NCI-H748 (cell line): ENCODE measurements around the gene UROC1.

Source experiments
- DNase-seq: peaks from one replicate; lab custom pipeline; 2025; ENCODE audit not compliant: unreplicated experiment; lab: John Stamatoyannopoulos, UW

Gene UROC1

DNA sequence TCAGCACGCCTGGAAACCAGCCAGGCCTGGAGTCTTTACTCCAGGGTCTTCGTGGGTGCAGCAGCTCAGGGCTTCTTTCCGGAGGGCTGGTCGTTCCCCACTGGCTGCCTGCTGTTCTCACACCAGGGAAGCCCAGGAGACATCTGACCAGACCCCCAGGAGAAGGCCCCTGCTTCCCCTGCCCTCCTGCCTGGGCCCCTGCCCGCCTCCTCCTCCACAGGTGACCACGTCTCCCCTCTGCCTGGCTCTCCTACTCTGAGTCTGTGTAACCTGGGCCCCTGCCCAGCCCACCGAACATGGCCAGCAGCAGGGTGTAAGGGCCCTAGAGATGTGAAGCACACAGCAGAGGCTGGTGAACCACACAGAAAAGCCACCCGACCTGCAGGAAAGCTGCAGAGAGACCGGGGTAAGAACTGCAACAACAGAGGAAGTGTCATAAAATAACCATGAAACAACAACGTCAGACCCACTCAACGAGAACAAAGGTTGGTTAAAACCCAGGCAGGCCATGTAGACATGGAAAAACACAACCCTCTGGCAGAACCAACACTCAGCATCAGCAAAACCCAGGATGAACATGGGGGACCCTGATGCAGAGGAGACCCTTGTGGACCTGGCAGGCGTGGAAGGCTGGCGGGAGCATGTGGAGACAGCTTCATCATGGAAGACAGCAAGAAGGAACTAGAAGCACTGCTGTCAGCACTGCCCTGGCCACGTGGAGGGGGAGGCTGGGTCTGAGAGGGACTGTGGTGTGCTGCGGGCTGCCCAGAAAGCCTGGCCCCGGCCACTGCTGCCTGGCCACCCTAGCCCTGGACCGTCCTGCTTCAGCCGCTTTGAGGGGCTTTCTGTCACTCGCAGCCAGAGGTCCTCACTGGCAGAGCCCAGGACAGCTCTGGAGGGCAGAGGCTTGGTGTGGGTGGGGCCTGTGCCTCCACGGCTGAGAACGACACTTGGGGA, 20.4 kb downstream of the UROC1 start:
- no peak for DNase-seq

DNA sequence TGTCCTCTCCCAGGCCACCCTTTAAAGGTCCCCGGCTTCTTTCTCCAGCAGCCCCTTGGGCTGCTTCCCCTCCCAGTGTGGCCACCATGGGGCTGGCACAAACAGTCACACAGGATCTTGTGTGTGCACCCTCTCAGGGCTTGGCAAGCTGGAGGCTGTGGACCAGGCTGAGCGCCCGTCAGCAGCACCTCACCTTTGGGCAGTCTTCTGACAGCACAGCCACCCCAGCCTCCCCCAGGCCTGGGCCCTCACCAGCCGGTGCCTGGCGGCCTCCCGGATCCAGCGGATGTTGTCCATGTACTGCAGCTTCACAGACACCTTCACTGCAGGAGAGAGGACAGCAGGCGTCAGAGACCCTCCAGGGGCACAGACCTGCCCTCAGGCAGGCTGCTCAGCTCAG, 21.8 kb downstream of the UROC1 start:
- no peak for DNase-seq

GRCh38 chr3:126494970-126495230, 22.7 kb downstream of the UROC1 start:
- no peak for DNase-seq

- DNase-seq: no peak
Measured at GRCh38 chr3:126494204-126494969, 23.2 kb downstream of the UROC1 start.

DNA sequence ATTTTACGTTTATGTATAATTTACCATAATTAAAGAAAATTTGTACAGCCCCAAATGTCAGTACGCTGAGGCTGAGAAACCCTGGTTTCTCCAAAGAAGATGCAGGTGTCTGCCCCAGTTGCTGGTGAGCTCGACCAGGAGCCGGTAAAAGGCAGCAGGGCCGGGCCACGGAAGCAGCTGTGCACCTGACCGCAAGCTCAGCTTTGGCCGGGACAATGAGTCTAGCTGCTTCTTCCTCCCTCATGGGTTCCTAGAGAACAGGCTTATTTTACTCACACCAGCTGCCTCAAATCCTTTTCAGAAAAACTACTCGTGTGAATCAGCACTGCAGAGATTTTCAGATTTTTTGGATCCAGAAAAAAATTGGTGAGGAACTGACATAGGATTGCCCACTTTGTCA, 23.8 kb downstream of the UROC1 start:
- DNase-seq: no peak

GRCh38 chr3:126493051-126493450, 24.5 kb downstream of the UROC1 start:
- DNase-seq: no peak

DNA sequence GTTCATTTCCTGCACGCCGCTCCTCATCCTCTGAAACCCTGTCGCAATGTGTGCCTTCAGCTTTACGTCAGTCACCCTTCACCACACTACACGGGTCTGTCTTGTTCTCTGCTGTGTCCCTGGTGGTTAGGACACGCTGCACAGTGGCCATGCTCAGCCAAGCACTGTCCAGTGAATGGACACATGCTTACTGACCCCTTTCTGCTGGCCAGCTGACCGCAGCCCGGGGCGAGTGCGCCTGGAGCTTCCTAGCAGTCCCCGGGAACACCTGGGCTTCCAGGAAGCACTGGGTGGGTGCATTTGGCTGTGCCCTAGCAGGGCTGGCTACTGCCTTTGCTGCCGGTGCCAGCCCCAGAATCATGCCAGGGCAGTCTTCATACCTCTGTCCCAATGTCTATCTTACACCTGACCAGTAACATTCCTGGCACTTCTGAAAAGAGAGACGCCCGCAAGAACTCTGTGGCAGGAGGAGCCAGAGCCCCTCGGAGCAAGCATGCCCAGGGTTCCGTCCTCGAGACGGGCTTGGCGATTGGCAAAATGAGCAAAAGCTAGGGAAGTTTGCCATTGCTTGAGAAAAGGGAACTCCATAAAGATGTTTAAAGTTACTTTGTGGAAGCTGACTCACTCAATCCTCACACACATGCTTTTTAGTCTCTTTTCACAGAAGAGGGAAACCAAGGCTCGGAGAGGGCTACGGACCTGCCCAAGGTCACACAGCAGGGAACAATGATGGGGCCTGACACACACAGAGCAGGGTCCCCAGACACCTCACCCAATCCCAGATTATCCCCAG, 26.2 kb downstream of the UROC1 start:
- no peak for DNase-seq

GRCh38 chr3:126490619-126491018, 27.0 kb downstream of the UROC1 start:
- no peak for DNase-seq

DNA sequence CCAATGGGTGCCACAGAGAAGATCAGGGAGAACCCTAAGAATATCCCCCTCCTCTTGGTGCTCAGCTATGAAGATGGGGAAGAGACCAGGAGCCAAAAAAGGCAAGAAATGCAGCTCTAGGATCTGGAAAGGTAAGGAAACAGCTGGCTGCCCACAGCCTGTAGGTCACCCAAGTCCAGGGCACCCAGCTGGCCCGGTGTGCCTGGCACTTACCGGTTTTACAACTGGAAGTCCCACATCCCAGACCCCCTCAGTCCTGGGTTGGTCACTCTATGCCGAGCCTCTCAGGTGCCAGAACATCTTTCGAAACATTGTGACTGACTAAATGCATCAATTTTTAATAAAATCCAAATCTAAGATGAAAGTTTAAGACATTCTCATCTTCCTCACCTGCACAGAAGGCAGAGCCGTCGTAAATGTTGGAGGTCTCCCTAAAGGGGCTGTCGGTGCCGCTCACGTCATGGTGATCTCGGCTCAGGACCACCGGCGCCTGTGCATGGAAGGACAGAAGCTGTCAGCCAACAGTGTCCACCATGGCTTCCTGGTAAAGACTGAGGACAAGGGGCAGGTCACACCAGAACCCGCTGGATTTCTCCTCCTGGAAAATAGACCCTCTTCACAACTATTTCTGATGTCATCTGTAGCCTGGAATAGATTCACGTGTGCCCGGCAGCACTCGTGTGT, 28.5 kb downstream of the UROC1 start:
- DNase-seq: no peak

- no peak for DNase-seq
Measured at GRCh38 chr3:126488185-126488584, 29.4 kb downstream of the UROC1 start.

DNA sequence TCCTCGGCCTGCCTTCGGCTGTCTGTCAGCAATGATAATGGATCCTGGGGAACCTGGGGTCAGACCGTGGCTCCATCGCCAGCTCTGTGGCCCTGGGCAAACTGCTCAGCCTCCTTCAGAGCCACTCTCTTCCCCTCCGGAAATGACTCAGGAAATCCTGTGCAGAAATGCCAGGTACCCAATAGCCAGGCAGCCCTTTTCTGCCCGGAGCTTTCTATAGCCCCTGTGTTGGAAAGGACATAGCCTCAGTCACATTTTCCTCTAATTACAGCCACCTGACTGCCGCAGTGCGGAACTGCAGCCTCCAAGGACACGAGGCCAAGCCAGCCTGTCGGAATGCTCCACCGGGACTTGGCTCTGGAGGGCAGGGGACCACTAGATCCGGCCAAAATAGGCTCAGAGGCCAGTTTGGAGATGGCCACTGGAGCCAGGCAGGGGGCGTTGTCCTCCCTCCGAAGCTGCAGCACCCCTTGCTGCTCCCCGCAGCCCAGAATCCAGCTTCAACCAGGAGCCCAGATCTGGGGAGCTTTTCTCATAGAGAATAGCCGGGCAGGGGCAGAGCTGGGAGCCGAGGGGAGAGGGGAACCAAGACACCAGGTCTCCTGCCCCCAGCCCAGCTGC, 30.3 kb downstream of the UROC1 start:
- no peak for DNase-seq

DNA sequence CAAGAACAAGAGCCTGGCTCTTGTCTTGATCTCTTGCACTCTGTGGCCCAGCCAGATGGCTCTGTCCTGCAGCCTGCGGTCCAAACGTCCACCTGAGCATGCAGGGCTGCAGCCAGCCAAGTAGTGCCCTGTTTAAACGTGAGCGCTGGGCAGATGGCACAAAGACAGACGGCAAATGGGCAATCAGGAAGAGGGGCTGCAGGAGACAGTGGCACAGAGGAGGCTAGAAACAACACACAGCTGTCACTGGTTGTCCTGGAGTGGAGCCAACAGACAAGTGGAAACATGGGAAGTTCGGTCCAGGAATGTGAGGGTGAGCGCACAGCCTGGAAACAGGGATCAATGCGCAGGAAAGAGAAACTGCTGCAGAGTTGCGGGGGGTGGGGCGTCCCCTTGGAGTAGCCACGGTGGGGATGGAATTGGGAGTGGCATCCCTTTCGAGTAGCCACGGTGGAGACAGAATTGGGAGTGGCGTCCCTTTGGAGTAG, 31.2 kb downstream of the UROC1 start:
- no peak for DNase-seq

DNA sequence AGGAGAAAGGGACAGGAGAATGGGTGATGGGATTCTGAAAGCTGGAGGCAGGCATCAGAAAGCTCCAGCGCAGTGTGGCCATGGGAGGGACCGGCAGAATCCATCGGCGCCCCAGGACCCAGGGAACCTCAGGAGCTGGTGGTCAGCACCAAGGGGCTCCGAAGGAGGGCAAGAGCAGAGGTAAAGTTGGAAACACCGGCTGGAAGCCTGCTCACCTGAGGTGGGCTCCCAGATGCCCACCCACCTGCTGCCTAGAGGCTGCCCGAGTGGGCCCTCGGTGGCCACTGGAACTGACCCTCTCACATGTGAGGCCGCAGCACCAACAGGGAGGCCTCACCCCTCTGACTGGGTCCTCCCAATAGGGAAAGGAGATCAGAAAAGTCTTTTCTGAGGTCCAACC, 31.6 kb downstream of the UROC1 start:
- no peak for DNase-seq

DNA sequence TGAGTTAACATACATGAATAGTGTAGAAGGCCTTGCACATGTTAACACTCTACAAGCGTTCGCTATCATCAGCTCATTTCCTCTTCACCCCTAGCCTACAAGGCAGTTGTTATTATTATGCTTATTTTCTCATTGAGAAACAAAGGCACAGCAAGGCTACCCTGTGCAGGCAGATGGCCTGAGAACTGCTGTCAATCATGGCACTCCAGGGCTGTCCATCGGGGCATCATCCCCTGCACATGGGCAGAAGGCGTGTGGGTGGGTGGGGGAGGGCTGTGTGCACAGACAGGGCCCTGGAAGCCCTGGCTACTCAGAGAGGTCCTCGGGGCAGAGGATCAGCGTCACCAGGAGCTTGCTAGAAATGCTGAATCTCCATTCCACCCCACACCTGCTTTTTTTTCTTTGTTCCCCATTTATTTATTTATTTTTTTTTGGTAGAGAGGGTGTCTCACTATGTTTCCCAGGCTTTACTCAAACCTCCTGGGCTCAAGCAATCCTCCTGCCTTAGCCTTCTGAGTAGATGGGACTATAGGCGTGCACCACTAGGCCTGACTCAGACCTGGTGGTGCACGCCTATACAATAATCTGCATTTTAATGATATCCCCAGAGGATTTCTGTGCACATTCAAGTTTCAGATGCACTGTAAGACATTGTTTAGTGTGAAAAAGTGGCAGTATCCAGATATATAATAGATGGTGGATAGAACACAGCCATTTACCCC, 32.2 kb downstream of the UROC1 start:
- DNase-seq: no peak

- DNase-seq: no peak
Measured at GRCh38 chr3:126484662-126485061, 32.9 kb downstream of the UROC1 start.

DNA sequence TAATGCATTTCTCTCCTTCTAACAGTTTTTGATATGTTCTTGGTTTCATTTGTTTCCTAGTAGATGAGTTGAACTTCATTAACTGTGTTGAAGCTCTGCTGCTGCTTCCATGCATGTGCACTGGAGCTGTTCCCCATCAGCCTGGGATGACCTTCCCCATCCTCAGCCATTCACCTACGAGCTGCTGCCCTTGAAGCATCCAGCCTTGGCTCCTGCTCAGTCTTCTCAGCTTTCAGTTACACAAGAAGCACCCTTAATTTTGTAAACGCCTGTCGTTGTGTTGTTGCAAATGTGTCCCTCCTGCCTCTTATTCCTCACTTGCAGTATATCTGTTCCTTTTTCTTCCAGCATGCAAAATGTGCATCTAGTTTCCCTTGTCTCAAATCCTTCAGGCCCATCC, 33.4 kb downstream of the UROC1 start:
- DNase-seq: no peak

- no peak for DNase-seq
Measured at GRCh38 chr3:126483321-126483761, 34.2 kb downstream of the UROC1 start.

- no peak for DNase-seq
Measured at GRCh38 chr3:126482503-126483255, 34.9 kb downstream of the UROC1 start.
